Kidney epithelial cell (primary cell): Measurements from ENCODE around the gene PLEKHM3. TPM values are rescaled to one million over a fixed set of nuclear protein-coding genes. Genes with fewer than 3 reads are reported as not detected.

Experiments used
- DNase-seq: peaks from one replicate; pipeline ENCODE4 v3.0.0-alpha.2; 2010; ENCODE audit warnings: low read depth
- H3K27me3 ChIP-seq: 2 replicates; pipeline ENCODE4 v1.6.0; 2011; ENCODE audit warnings: low read length; ENCODE audit not compliant: control insufficient read depth, insufficient read depth
- H3K36me3 ChIP-seq: 2 replicates; pipeline ENCODE4 v1.5.1; 2011; ENCODE audit warnings: low read length; ENCODE audit not compliant: control insufficient read depth, insufficient read depth
- H3K4me3 ChIP-seq: 2 replicates; pipeline ENCODE4 v1.5.1; 2011; ENCODE audit warnings: low read depth, mild to moderate bottlenecking, control low read depth, low read length
- CTCF ChIP-seq: IDR thresholded peaks from 2 replicates; pipeline ENCODE4 v1.5.1; 2011; ENCODE audit warnings: mild to moderate bottlenecking, moderate library complexity, low read length, control low read depth, inconsistent platforms; ENCODE audit not compliant: insufficient read depth, poor library complexity, severe bottlenecking
- total RNA-seq: library from RNA; depleted of rRNA; stranded (reverse); fragments of >200 nt; gene quantifications from 2 replicates; pipeline ENCODE4 v1.2.3, GENCODE V29; 2015

PLEKHM3 gene
- total RNA-seq, 1 donor from 2014 or later: 6.3 TPM

- H3K36me3 ChIP-seq: no peaks in the 10 kb centered on the region
- H3K4me3 ChIP-seq: no peak overlapping the region
- no peaks in the 10 kb centered on the region for H3K27me3 ChIP-seq
- no peak for TF ChIP-seq CTCF
- DNase-seq: no peak
Measured at GRCh38 chr2:207839575-207839974, 185.8 kb downstream of the PLEKHM3 start.

- H3K36me3 ChIP-seq: no peaks in the 10 kb centered on the region
- H3K27me3 ChIP-seq: no peaks in the 10 kb centered on the region
- DNase-seq: no peak
- TF ChIP-seq CTCF: no peak
- no peak overlapping the region for H3K4me3 ChIP-seq
Measured at GRCh38 chr2:207839028-207839427, 186.3 kb downstream of the PLEKHM3 start.

GRCh38 chr2:207836521-207837133 lies 188.7 kb downstream of the PLEKHM3 start:
- H3K4me3 ChIP-seq: no peak overlapping the region
- no peak for DNase-seq
- H3K36me3 ChIP-seq: no peaks in the 10 kb centered on the region
- H3K27me3 ChIP-seq: no peaks in the 10 kb centered on the region
- no peak for TF ChIP-seq CTCF

GRCh38 chr2:207835805-207836204 lies 189.5 kb downstream of the PLEKHM3 start:
- TF ChIP-seq CTCF: no peak
- H3K27me3 ChIP-seq: no peaks in the 10 kb centered on the region
- H3K36me3 ChIP-seq: no peaks in the 10 kb centered on the region
- H3K4me3 ChIP-seq: no peak overlapping the region
- DNase-seq: no peak

- no peak overlapping the region for H3K4me3 ChIP-seq
- no peaks in the 10 kb centered on the region for H3K36me3 ChIP-seq
- H3K27me3 ChIP-seq: no peaks in the 10 kb centered on the region
- no peak for TF ChIP-seq CTCF
- DNase-seq: no peak
Measured at GRCh38 chr2:207833251-207833751, 192.0 kb downstream of the PLEKHM3 start.
